Right lobe of liver (tissue), 4 donors: ENCODE results near the gene FUOM.

ENCODE experiments used
- CTCF ChIP-seq, 4 donors: fragments of 200-600 bp in 3 of 4; fragments of 450-650 bp in 1 of 4; IDR thresholded peaks; one replicate each; pipeline versions ENCODE4 v1.5.1 to v1.8.0; 2016 to 2022; ENCODE audit warnings: antibody characterized with exemption in 4 of 4, mild to moderate bottlenecking in 2 of 4
- POLR2A ChIP-seq: fragments of 450-650 bp; IDR thresholded peaks from one replicate; pipeline ENCODE4 v1.6.1; 2017; ENCODE audit warnings: antibody characterized with exemption, mild to moderate bottlenecking
- donor health status: DM: no; HTN: no; CAD: no.
- donor health status: DM: no; HTN: no; CAD: no.
- donor health status: DM: no; HTN: yes; CAD: no.

DNA sequence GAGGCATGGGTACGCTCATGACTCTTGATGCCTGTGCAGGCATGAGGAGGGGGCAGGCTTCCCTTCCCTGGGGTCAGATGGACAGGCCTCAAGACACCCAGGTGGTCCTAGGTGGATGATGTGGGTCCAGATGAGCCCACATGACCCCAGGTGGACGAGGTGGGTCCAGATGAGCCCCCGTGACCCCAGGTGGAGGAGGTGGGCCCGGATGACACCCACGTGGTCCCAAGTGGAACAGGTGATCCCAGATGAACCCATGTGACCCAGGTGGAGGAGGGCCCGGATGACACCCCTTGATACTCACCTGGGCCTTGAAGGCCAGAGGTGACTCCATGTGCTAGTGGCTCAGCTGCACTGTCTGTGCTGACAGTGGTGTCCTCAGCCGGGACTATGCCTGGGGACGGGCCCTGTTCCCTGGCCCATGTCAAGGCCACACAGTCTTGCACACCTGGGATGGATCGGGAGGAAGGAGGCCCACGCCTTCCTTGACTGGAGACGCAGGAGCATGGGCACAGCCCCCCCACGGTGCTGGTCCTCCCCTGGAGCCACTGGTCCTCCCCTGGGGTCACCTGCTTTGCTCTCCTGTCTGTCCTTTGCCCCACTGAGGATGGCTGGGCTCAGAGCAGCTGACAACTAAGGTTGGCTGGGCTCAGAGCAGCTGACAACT, 7.4 kb downstream of the FUOM start:
- no peak for TF ChIP-seq POLR2A
- no peak for TF ChIP-seq CTCF (IDR thresholded peaks at IDR 0.05)
